Stimulated activated CD4-positive, alpha-beta T cell treated with anti-CD3 and anti-CD28 coated beads, Interleukin-15, amount 100 ng/mL, for 24 hours (primary cell): ENCODE data around the gene SERHL2.
"Not testable (repeated sequence)": the region's sequence is repeated elsewhere in the genome, so short reads cannot be mapped to it uniquely, and the experiment has no call there.

Experiments
- DNase-seq: peaks from one replicate; pipeline ENCODE4 v3.0.0-alpha.2; 2020

Gene SERHL2

DNA sequence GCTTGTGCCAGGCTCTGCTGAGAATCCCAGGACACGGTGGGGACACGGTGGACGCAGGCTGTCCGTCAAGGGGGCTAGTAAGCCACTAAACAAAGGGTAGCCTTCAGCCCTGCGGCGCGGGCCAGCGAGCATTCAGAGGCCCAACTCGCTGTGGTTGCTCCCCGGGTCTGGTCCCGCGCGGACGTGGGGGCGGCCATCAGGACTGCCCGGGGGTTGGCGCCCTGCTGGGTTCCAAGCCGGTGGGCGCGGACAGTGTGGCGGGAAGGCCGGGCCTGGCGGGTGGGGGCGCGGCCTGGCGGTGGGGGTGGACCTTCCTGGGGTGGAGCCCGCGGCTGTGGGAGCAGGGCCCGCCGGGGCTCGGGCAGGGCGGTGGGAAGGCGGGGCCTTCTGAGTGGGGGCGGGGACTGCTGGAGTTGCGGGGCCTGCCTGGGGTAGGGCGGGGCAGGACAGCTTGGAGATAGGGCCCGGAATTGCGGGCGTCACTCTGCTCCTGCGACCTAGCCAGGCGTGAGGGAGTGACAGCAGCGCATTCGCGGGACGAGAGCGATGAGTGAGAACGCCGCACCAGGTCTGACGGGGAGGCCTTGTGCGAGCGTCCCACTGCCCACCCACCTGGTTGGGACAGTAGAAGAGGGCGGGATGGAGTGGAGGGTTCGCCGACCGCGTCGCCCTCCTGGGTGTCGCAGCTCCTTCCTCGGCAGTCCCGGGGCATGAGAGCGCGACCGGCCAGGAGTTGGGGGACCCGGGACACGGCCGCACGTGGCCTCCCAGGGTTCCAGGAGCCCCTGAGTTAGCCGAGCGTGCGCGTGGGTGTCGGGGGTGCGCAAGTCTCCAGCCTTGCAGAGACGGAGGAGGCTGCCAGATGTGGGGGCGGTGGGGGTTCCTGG is at the start of gene SERHL2:
SERHL2 (plus strand) TSS at position 482 of the 887 bp plus-strand sequence; CDS start at position 547, 65 bp downstream.
- peak; percentile 92 for DNase-seq

DNA sequence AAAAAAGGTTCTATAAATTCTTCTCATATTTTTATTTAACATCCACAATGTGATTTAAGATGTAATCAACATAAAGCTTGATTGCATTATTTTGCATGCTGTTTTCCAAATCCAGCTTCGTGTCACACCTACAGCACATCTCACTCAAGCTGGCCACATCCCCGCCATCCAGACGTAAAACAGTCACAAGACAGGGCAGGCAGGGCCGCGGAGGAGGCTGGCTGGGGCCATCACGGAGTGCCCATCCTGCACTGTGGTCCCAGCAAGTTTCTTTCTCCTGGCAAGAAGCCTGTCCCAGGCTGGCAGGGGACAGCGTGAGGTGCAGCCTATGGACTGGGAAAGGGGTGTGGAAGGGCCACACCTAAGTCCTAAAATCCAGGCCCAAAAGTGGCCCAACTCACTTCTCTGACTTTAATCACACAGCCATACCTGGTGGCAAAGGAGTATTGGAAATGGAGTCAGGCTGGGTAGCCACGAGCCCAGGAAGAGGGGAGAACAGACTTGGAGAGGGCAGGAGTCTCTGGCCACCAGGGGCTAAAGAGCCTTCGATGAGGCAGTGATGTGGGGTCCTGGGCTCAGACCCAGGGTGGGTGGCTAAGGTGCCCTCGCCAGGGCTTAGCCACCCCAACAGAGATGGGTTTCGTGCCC is 45.3 kb upstream of the SERHL2 start:
- peak; percentile 34 for DNase-seq

- peak; percentile 40 for DNase-seq
Observed at GRCh38 chr22:42508975-42509364, 44.8 kb upstream of the SERHL2 start.

- DNase-seq = no peak
Observed at GRCh38 chr22:42509548-42509947, 44.2 kb upstream of the SERHL2 start.

GRCh38 chr22:42511401-42511891 is 42.3 kb upstream of the SERHL2 start:
- DNase-seq = no peak

- DNase-seq = not testable (repeated sequence)
Observed at GRCh38 chr22:42512273-42512990, 41.3 kb upstream of the SERHL2 start.

DNA sequence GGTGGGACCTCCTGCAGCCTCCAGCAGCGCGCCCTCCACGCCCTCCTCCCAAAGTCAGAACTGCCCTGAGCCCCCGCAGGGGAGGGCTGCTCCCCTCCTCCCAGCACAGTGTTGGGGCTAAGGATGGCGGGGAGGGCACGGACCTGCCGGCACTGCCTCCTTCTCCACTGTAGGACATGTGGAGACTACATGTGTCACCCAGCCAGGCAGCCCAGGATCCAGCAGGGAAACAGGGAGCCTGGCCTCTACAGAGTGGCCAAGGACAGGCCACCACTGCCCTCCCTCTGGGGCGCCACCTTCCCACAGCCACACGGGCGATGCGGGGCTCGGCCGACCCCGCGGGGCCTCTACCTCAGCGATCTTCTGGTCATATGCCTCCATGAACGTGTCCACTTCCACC is 39.4 kb upstream of the SERHL2 start:
- not testable (repeated sequence) for DNase-seq

DNA sequence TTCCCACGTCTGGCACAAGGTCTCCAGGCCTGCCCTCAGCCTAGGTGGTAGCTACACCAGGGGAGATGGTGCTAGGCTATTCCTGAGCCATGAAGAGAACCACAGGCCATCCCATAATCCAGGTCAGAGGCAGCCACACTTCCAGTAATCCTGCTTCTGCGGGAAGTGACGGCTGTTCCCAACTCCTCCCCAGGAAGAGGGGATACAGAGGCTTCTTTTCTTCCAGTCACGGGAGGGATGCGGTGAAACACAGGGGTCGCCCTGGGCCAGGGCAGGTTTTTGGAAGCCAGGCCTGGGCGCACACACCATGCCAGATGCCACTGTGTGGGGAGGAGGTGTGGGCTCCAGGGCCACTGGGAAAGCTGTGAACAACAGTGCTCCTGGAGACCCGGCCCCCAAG is 38.5 kb upstream of the SERHL2 start:
- DNase-seq = not testable (repeated sequence)

DNA sequence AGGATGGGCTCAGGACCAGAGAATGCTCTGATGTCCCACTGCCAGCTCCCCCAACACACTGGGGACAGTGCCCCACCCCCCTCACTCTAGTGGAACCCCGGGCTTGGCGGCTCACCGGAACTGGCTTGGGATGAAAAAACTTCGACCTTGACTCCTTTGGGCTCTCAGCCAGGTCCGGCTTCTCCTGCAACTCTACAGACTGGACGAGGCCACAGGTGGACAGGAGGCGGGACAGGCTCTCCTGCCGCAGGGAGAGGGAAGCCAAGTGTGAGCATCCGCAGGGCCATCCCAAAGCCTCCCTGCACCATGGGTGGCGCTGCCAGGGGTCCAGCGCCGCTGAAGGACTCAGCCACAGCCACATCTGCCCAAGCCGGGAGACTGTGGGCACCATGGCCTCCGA is 37.9 kb upstream of the SERHL2 start:
- DNase-seq = no peak

- not testable (repeated sequence) for DNase-seq
Observed at GRCh38 chr22:42517103-42517502, 36.7 kb upstream of the SERHL2 start.

DNA sequence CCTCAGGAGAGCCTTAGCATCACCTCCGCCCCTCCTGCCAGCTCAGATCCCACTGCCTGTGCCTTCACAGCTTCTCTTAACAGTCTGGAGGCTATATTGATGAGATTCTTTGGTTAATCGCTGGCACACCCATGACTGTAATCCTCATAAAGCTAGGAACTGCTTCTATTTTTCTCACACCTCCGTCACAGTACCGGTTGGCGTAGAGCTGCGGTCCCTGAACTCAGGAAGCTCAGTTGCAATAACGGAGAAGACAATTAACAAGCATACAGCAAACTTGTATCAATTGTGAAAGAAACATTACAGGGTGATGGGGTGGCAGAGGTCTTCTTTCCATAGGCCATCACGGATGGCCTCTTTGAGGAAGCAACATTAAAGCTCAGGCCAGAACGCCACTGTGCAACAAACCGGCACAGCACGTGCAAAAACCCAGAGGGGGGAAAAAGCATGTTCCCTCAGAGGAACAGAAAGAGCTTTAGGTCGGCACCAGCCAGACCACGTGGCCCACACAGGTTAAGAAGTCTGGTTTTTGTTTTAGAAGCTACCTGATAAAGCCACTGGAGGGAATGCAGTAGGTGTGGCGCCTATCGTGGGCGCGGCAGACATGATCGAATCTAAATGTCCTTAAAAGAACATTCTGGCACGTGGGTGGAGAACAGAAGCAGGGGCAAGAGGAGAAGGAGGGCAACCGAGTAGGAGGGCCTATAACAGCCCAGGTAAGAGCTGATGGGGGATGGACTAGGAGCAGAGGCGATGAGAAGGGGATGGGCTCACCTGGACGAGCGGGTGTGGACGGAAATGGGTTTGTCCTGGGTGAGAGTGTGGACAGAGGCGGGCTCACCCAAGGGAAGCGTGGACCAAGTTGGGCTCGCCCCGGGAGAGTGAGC is 34.9 kb upstream of the SERHL2 start:
- DNase-seq = not testable (repeated sequence)

DNA sequence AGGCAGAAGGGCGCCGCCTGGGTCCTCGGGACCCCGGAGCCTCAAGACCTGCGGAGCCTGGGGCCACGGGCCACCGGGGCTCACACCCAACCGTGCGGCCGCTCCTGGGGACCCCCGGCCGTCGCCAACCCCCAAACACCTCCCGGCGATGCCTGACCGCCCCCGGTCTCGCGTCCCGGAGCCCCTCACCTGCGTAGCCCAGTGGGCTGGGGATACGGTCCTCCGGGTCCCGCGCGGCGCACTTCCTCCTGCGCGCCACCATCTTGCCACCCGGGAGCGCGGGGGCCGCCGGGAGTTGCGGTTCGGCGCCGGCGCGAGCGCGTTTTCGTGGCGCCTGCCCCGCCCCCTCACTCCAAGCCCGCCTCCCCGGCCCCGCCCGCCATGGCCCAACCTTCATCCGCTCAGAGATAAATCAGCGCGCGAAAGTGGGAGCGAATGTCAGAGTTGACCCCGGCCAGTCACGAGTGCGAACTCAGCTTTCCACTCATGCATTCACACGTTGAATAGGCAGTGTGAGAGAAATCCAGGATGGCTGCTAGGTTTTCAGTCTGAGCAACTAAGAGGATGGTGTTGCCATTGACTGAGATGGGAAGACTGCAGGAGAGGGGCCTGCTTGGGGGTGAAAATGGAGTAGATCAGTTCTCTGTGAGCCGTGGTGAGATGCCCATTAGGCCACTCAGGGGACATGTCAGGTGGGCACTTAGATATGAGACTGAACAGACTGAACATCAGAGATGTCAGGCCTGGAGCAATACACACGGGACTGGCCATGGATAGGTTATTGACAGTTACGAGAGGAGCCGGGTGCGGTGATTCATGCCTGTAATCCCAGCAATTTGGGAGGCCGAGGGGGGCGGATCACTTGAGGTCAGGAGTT is 34.0 kb upstream of the SERHL2 start, which contains the start of gene RRP7A:
RRP7A (minus strand) TSS at position 272 of the 877 bp plus-strand sequence; CDS start at position 262, 10 bp downstream.
- DNase-seq = peak; percentile 90

DNA sequence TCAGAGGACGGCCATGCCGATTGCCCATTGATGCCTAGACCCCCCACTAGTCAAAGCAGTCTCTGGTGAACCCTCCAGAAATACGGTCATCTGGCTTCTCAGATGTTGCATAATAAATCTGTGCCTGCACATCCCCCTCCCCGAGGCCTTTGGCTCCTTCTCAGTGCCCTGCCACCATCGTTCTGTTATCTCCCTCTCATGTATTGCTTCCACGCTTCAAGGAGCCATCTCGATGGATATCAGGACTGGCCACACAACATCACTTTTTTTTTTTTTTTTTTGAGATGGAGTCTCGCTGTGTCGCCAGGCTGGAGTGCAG is 32.6 kb upstream of the SERHL2 start:
- no peak for DNase-seq

GRCh38 chr22:42522546-42522945 is 31.2 kb upstream of the SERHL2 start:
- no peak for DNase-seq

DNA sequence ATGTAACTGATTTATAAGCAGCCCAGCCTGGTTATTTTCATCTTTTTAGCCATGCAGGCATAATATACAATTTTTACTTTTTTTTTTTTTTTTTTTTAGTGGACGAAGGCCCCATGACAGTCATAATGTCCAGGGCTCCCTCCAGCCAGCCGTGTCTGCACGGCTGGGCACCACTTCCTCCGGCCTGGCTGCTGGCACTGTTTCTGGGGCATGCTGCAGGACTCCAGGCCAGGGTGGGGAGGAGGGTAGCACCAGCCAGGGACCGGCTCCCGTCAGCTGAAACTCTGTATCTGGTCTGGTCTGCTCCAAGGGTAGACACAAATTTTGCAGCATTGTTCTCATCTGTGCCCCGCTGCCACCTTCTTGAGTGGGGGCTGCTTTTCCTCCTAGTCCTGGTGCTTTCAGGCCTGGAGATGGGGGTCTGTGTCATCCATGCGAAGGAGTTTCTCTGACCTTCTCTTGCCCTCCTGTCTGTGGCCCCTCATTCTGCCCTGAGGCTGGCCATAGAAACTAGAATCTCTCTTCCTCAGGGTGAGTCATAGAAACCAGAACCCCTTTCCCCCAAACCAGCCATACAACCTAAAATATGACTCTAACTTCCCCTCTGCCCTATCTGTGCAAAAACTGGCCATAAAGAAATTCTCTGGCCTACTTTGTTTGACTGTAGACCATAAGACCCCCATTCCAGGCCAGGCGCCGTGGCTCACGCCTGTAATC is 25.0 kb upstream of the SERHL2 start:
- no peak for DNase-seq

DNA sequence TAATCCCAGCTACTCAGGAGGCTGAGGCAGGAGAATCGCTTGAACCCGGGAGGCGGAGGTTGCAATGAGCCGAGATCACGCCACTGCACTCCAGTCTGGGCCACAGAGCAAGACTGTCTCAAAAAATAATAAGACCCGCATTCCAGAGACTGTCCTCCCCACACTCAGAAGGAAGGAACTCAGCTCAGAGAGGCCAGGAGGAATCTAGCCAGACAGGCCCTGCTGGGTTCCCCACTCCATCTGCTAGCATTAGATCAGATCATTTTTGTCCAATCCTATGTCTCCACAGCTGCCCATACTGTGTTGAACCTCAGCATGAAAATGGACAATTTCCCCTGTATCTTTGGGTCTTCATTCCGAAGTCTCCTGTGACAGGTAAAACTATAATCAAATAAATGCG is 24.3 kb upstream of the SERHL2 start:
- DNase-seq = not testable (repeated sequence)

GRCh38 chr22:42531401-42532084 is 22.2 kb upstream of the SERHL2 start:
- DNase-seq = not testable (repeated sequence)

GRCh38 chr22:42533638-42533977 is 20.1 kb upstream of the SERHL2 start:
- DNase-seq = no peak

DNA sequence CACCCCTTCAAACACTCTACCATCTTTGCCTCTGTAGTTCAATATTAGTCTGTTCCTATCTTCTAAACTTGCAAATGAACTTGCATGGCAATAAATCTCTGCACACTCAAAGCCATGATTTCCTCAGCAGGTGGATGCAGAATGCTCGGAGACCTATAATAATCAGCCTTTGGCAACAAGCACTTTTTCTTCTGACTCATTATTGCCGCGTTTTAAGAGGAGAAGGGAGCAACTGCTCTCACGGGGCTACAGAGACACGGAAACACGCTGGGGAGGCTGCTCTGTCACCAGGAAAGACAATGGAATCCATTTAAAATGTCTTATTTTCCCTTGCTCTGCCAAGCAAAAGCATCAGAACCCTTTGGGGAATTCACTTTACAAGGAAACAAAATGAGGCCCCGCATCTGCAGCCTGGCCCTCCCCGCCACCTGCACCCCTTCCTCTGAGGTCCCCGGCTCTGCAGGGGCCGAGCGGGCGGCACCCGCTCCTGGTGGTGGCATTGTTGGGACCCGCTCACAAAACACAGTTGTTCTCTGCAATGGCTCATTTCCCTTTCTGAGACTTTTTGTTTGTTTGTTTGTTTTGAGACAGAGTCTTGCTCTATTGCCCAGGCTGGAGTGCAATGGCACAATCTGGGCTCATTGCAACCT is 18.5 kb upstream of the SERHL2 start:
- not testable (repeated sequence) for DNase-seq
